A549 (cell line): ENCODE measurements around the gene FOXM1. TPM values are rescaled to one million over a fixed set of nuclear protein-coding genes. Genes with fewer than 3 reads are reported as not detected.

Experiments used
- ATAC-seq, 2 experiments: fragments of 200-7000 bp in 1 of 2; fragments of >200 bp in 1 of 2; cut with Nextera tagmentation in 1 of 2; cut with Tn5 transposase in 1 of 2; 3 replicates each; pipeline versions ENCODE4 v1.8.0 to v1.9.1; 2018 to 2020; ENCODE audit warnings: mild to moderate bottlenecking in 1 of 2, moderate library complexity in 1 of 2
- CTCF ChIA-PET: fragments of 300-600 bp; sonication (Branson Sonifier 250); formaldehyde crosslinking; extraction: SDS; loops from one replicate; lab custom pipeline; 2021; ENCODE audit warnings: antibody characterized with exemption, inconsistent platforms; lab: Yijun Ruan, JAX
- POLR2A ChIA-PET: fragments of 350-600 bp; formaldehyde crosslinking; extraction: SDS; loops from one replicate; lab custom pipeline; 2021; ENCODE audit warnings: antibody characterized with exemption, inconsistent platforms; lab: Yijun Ruan, JAX
- DNase-seq, 2 experiments: peaks; one replicate each; pipeline versions ENCODE4 v3.0.0 to v3.0.0-alpha.2; 2011 to 2016; ENCODE audit warnings: low read depth in 1 of 2, low spot score in 1 of 2
- FAIRE-seq: peaks from 2 replicates; lab custom pipeline; 2011; peaks lifted over from hg19 to GRCh38; lab: Jason Lieb, UNC
- H3K27ac ChIP-seq, 2 experiments: fragments of >200 bp; sonication (Bioruptor Twin); formaldehyde crosslinking; 3 replicates each; pipeline ENCODE4 v1.5.1; 2016 to 2017
- H3K4me1 ChIP-seq: fragments of >200 bp; sonication (Bioruptor Twin); formaldehyde crosslinking; 3 replicates; pipeline ENCODE4 v1.6.1; 2016
- H3K4me2 ChIP-seq: fragments of >200 bp; sonication (Bioruptor Twin); formaldehyde crosslinking; 3 replicates; pipeline ENCODE4 v1.6.1; 2016
- H3K4me3 ChIP-seq: fragments of >200 bp; sonication (Bioruptor Twin); formaldehyde crosslinking; 3 replicates; pipeline ENCODE4 v1.5.1; 2016
- H3K9me3 ChIP-seq: fragments of >200 bp; sonication (Bioruptor Twin); formaldehyde crosslinking; 3 replicates; pipeline ENCODE4 v1.6.1; 2016
- ATOH8 ChIP-seq: fragments of 250-450 bp; sonication (Bioruptor Pico); IDR thresholded peaks from 2 replicates; pipeline ENCODE4 v1.5.0; 2020; ENCODE audit warnings: low read depth, mild to moderate bottlenecking, moderate library complexity
- BHLHE40 ChIP-seq: IDR thresholded peaks from 2 replicates; pipeline ENCODE4 v1.6.1; 2012; ENCODE audit warnings: low read depth, low read length, inconsistent platforms
- CBX2 ChIP-seq: fragments of 200-600 bp; sonication (generic); IDR thresholded peaks from 2 replicates; pipeline ENCODE4 v1.6.1; 2016; ENCODE audit warnings: low read depth, mild to moderate bottlenecking, borderline replicate concordance
- CHD2 ChIP-seq: fragments of 150-350 bp; IDR thresholded peaks from 2 replicates; pipeline ENCODE4 v1.6.1; 2014; ENCODE audit warnings: low read length; ENCODE audit not compliant: partially characterized antibody
- EHF ChIP-seq: fragments of 250-450 bp; sonication (Bioruptor Pico); IDR thresholded peaks from 2 replicates; pipeline ENCODE4 v1.5.0; 2020; ENCODE audit warnings: mild to moderate bottlenecking
- EHMT2 ChIP-seq: fragments of 200-600 bp; sonication (generic); IDR thresholded peaks from 2 replicates; pipeline ENCODE4 v1.6.1; 2016; ENCODE audit warnings: antibody characterized with exemption, low read depth, mild to moderate bottlenecking, moderate library complexity
- EP300 ChIP-seq, 2 experiments: fragments of >200 bp; sonication (Bioruptor Twin); formaldehyde crosslinking; IDR thresholded peaks; 2 replicates in 1 of 2; 3 replicates in 1 of 2; pipeline ENCODE4 v1.6.1; 2016 to 2017
- ESRRA ChIP-seq: fragments of 150-350 bp; IDR thresholded peaks from 2 replicates; pipeline ENCODE4 v1.6.1; 2014; ENCODE audit warnings: mild to moderate bottlenecking, low read length, borderline replicate concordance
- FOXS1 ChIP-seq: fragments of 250-450 bp; sonication (Bioruptor Pico); IDR thresholded peaks from 2 replicates; pipeline ENCODE4 v1.5.0; 2020; ENCODE audit warnings: mild to moderate bottlenecking, moderate library complexity
- GATA3 ChIP-seq: IDR thresholded peaks from 2 replicates; pipeline ENCODE4 v1.6.1; 2012; ENCODE audit warnings: borderline replicate concordance
- HDAC2 ChIP-seq: fragments of 200-600 bp; sonication (generic); IDR thresholded peaks from 2 replicates; pipeline ENCODE4 v1.6.1; 2016
- HEYL ChIP-seq: fragments of 250-450 bp; sonication (Bioruptor Pico); IDR thresholded peaks from 2 replicates; pipeline ENCODE4 v1.8.0; 2021; ENCODE audit warnings: mild to moderate bottlenecking, moderate library complexity
- HMGXB4 ChIP-seq: fragments of 250-450 bp; sonication (Bioruptor Pico); IDR thresholded peaks from 2 replicates; pipeline ENCODE4 v1.5.0; 2021; ENCODE audit warnings: mild to moderate bottlenecking, moderate library complexity, borderline replicate concordance
- JUN ChIP-seq, 2 experiments: fragments of >200 bp; sonication (Bioruptor Twin); formaldehyde crosslinking; IDR thresholded peaks; 2 replicates in 1 of 2; 3 replicates in 1 of 2; pipeline ENCODE4 v1.6.1; 2016 to 2017
- JUNB ChIP-seq: fragments of >200 bp; sonication (Bioruptor Twin); formaldehyde crosslinking; IDR thresholded peaks from 2 replicates; pipeline ENCODE4 v1.6.1; 2016
- KDM1A ChIP-seq: fragments of 200-600 bp; sonication (generic); IDR thresholded peaks from 2 replicates; pipeline ENCODE4 v1.6.1; 2016; ENCODE audit warnings: low read depth, mild to moderate bottlenecking
- MAFK ChIP-seq: fragments of 450-650 bp; IDR thresholded peaks from 2 replicates; pipeline ENCODE4 v1.6.1; 2014; ENCODE audit not compliant: partially characterized antibody
- MAX ChIP-seq: IDR thresholded peaks from 2 replicates; pipeline ENCODE4 v1.6.1; 2012
- MAZ ChIP-seq: fragments of 150-350 bp; IDR thresholded peaks from 2 replicates; pipeline ENCODE4 v1.6.1; 2014; ENCODE audit warnings: antibody characterized with exemption, low read depth, low read length, borderline replicate concordance
- MYC ChIP-seq: IDR thresholded peaks from 2 replicates; pipeline ENCODE4 v1.6.1; 2012; ENCODE audit warnings: mild to moderate bottlenecking, inconsistent platforms, low read length, improper control_type of control experiment, borderline replicate concordance
- NFE2L2 ChIP-seq: fragments of 150-350 bp; conservative IDR thresholded peaks from 2 replicates; pipeline ENCODE4 v1.6.1; 2014; ENCODE audit warnings: low read length
- NPAS2 ChIP-seq: fragments of 250-450 bp; sonication (Bioruptor Pico); IDR thresholded peaks from 2 replicates; pipeline ENCODE4 v1.8.0; 2022; ENCODE audit warnings: mild to moderate bottlenecking, moderate library complexity, borderline replicate concordance
- POLR2AphosphoS2 ChIP-seq: conservative IDR thresholded peaks from 2 replicates; pipeline ENCODE4 v1.6.1; 2012; ENCODE audit warnings: low read length, improper control_type of control experiment, inconsistent platforms
- RARB ChIP-seq: fragments of 250-450 bp; sonication (Bioruptor Pico); IDR thresholded peaks from 2 replicates; pipeline ENCODE4 v1.8.0; 2021; ENCODE audit warnings: mild to moderate bottlenecking, moderate library complexity
- RCOR1 ChIP-seq: fragments of 150-350 bp; IDR thresholded peaks from 2 replicates; pipeline ENCODE4 v1.6.1; 2014; ENCODE audit warnings: antibody characterized with exemption, low read length, low read depth
- SMC3 ChIP-seq: fragments of >200 bp; sonication (Bioruptor Twin); formaldehyde crosslinking; IDR thresholded peaks from 3 replicates; pipeline ENCODE4 v1.6.1; 2018; ENCODE audit warnings: inconsistent platforms
- SREBF2 ChIP-seq: fragments of 450-650 bp; IDR thresholded peaks from 2 replicates; pipeline ENCODE4 v1.6.1; 2014; ENCODE audit warnings: mild to moderate bottlenecking, moderate library complexity
- USF2 ChIP-seq: fragments of 450-650 bp; IDR thresholded peaks from 2 replicates; pipeline ENCODE4 v1.6.1; 2014; ENCODE audit warnings: antibody characterized with exemption
- ZC3H11A ChIP-seq: fragments of 450-650 bp; IDR thresholded peaks from 2 replicates; pipeline ENCODE4 v1.6.1; 2014; ENCODE audit warnings: antibody characterized with exemption, mild to moderate bottlenecking
- WGBS: methylation state at CpG from one replicate; pipeline ENCODE4 v1.1.6; 2017; ENCODE audit errors: missing lambda C conversion rate; 5-methylcytosine and 5-hydroxymethylcytosine counted together
- polyA plus RNA-seq, 4 experiments: library from polyadenylated mRNA; depleted of rRNA in 3 of 4; stranded (reverse); fragments of >200 nt; fragmentation: RNase III in 1 of 4; extraction: RNeasy Plus Mini Kit Qiagen cat#74134 plus additional on column Dnase treatment in 1 of 4; gene quantifications; 2 replicates in 3 of 4; 3 replicates in 1 of 4; pipeline ENCODE4 v1.2.3, GENCODE V29; 2011 to 2017
- TF ChIP-seq, protein P1 (sequence below): fragments of >200 bp; sonication (Bioruptor Twin); formaldehyde crosslinking; IDR thresholded peaks from 2 replicates; pipeline ENCODE4 v1.6.1; 2016
- TF ChIP-seq, protein P2 (sequence below): IDR thresholded peaks from 2 replicates; pipeline ENCODE4 v1.6.1; 2012; ENCODE audit warnings: low read depth, borderline replicate concordance

FOXM1 gene
- polyA plus RNA-seq, 2 of the 4 experiments (the other 2 are of a cell fraction), result 40.3 to 84.0 TPM

- Histone ChIP-seq H3K4me3 (no peak overlapping the region), H3K9me3 (no peaks in the 10 kb centered on the region), H3K4me2 (no peak overlapping the region), H3K27ac (no peak overlapping the region), H3K4me1 (no peaks in the 10 kb centered on the region)
- no peak for DNase-seq
- TF ChIP-seq JUNB (no peak), GATA3 (no peak), HDAC2 (no peak), KDM1A (no peak), CBX2 (no peak), EHF (CRISPR knock-in tag) (no peak)
- FAIRE-seq, result no peak
- ATAC-seq, result peak; percentile 43 to 51; a peak in 3 of 6 replicates
- POLR2A ChIA-PET, result no interaction called here
- 86% methylated on average over 3 of the region's 3 CpGs for WGBS
- CTCF ChIA-PET, result interaction anchor here (1.2 to 3.0 kb wide), 2 partner anchors 10 to 72 kb away, joined by 3 to 13 read pairs; no protein-coding TSS in a partner anchor
Observed at GRCh38 chr12:2856051-2856450, 20.9 kb downstream of the FOXM1 start.

GRCh38 chr12:2855546-2855945 lies 21.4 kb downstream of the FOXM1 start:
- H3K27ac ChIP-seq, result no peak overlapping the region
- TF ChIP-seq POLR2AphosphoS2 (no peak), MAFK (no peak), NPAS2 (CRISPR knock-in tag) (no peak), SMC3 (no peak), RCOR1 (no peak), RARB (CRISPR knock-in tag) (no peak), HEYL (CRISPR knock-in tag) (no peak), NFE2L2 (no peak), MAZ (no peak), ZC3H11A (no peak)
- TF ChIP-seq, protein P1, sequence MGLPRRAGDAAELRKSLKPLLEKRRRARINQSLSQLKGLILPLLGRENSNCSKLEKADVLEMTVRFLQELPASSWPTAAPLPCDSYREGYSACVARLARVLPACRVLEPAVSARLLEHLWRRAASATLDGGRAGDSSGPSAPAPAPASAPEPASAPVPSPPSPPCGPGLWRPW, result no peak
- TF ChIP-seq, all 56 proteins: peak for 0
- ChIA-PET CTCF (interaction anchor here (1.2 to 3.0 kb wide), 2 partner anchors 10 to 72 kb away, joined by 3 to 13 read pairs; no protein-coding TSS in a partner anchor), POLR2A (no interaction called here)
- Histone ChIP-seq H3K4me3 (no peak overlapping the region), H3K4me2 (no peak overlapping the region), H3K9me3 (no peaks in the 10 kb centered on the region), H3K4me1 (no peaks in the 10 kb centered on the region; the same call in 2 of the 3 replicates)
- WGBS, result 79% methylated on average over 7 of the region's 7 CpGs
- DNase-seq (no peak), FAIRE-seq (no peak), ATAC-seq (no peak)

GRCh38 chr12:2854669-2855453 lies 22.1 kb downstream of the FOXM1 start:
- no peak for ATAC-seq
- no peak overlapping the region for H3K27ac ChIP-seq
- POLR2A ChIA-PET, result no interaction called here
- TF ChIP-seq, protein P2, sequence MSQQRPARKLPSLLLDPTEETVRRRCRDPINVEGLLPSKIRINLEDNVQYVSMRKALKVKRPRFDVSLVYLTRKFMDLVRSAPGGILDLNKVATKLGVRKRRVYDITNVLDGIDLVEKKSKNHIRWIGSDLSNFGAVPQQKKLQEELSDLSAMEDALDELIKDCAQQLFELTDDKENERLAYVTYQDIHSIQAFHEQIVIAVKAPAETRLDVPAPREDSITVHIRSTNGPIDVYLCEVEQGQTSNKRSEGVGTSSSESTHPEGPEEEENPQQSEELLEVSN, result no peak
- TF ChIP-seq EHF (CRISPR knock-in tag) (no peak), HMGXB4 (no peak), EP300 (IDR thresholded peaks at IDR 0.05) (no peak), USF2 (no peak), MYC (no peak), ESRRA (no peak), JUN (IDR thresholded peaks at IDR 0.05) (no peak), ATOH8 (CRISPR knock-in tag) (no peak), MAX (no peak), CHD2 (no peak), MAZ (no peak), BHLHE40 (no peak), FOXS1 (CRISPR knock-in tag) (no peak), SREBF2 (no peak), EHMT2 (no peak), RCOR1 (no peak), RARB (CRISPR knock-in tag) (no peak)
- TF ChIP-seq, all 56 proteins: peak for 0
- H3K9me3 ChIP-seq, result no peaks in the 10 kb centered on the region
- H3K4me2 ChIP-seq, result no peak overlapping the region
- FAIRE-seq, result no peak
- H3K4me3 ChIP-seq, result no peak overlapping the region
- peaks cover 4% of the 10 kb centered on the region for H3K4me1 ChIP-seq
- DNase-seq, result no peak
- 87% methylated on average over 21 of the region's 25 CpGs for WGBS
- CTCF ChIA-PET, result interaction anchor here (0.7 to 3.0 kb wide), 22 partner anchors 8 to 187 kb away, joined by 3 to 19 read pairs (median 4); partner anchors contain the start of gene ITFG2
